Calu3 (cell line): ENCODE data around the gene SPRTN. TPM values are rescaled to one million over a fixed set of nuclear protein-coding genes. Genes with fewer than 3 reads are reported as not detected.

ENCODE experiments used
- BruUV-seq: library from RNA; stranded (reverse); fragments of 400-500 nt; replicated peaks from 2 replicates; lab custom pipeline; 2021; lab: Mats Ljungman, UMichigan
- CTCF ChIA-PET: fragments of 300-600 bp; sonication (Branson Sonifier 250); formaldehyde crosslinking; loops from one replicate; lab custom pipeline; 2022; ENCODE audit warnings: antibody characterized with exemption; lab: Charles Lee
- DNase-seq: peaks from one replicate; pipeline ENCODE4 v3.0.0; 2022
- H3K27ac Mint-ChIP-seq: one replicate; pipeline ENCODE4 v1.8.0; 2022; ENCODE audit warnings: mixed read lengths; ENCODE audit not compliant: unreplicated experiment
- H3K27me3 Mint-ChIP-seq: one replicate; pipeline ENCODE4 v1.8.0; 2022; ENCODE audit warnings: mixed read lengths; ENCODE audit not compliant: unreplicated experiment
- H3K36me3 Mint-ChIP-seq: one replicate; pipeline ENCODE4 v1.8.0; 2022; ENCODE audit warnings: mild to moderate bottlenecking, moderate library complexity, mixed read lengths; ENCODE audit not compliant: insufficient read depth, unreplicated experiment
- H3K4me1 Mint-ChIP-seq: one replicate; pipeline ENCODE4 v1.8.0; 2022; ENCODE audit warnings: mild to moderate bottlenecking, low read depth, mixed read lengths; ENCODE audit not compliant: unreplicated experiment
- H3K4me3 Mint-ChIP-seq: one replicate; pipeline ENCODE4 v1.8.0; 2022; ENCODE audit warnings: mild to moderate bottlenecking, low read depth, moderate library complexity, mixed read lengths; ENCODE audit not compliant: unreplicated experiment
- H3K9me3 Mint-ChIP-seq: one replicate; pipeline ENCODE4 v1.8.0; 2022; ENCODE audit warnings: low read depth, mixed read lengths; ENCODE audit not compliant: unreplicated experiment
- CTCF ChIP-seq: fragments of 200-600 bp; IDR thresholded peaks from one replicate; pipeline ENCODE4 v1.8.0; 2022; ENCODE audit warnings: antibody characterized with exemption; ENCODE audit not compliant: unreplicated experiment
- intact Hi-C: fragments of 100-400 bp; cut with micrococcal nuclease; formaldehyde crosslinking; loops from one replicate; pipeline ENCODE4 v1.10.0; 2022; ENCODE audit not compliant: unreplicated experiment
- total RNA-seq: library from RNA; stranded (reverse); gene quantifications from 2 replicates; pipeline ENCODE4 v1.2.3, GENCODE V29; 2022

Gene SPRTN
- total RNA-seq, 1 experiment from 2014 or later = 17.4 TPM

DNA sequence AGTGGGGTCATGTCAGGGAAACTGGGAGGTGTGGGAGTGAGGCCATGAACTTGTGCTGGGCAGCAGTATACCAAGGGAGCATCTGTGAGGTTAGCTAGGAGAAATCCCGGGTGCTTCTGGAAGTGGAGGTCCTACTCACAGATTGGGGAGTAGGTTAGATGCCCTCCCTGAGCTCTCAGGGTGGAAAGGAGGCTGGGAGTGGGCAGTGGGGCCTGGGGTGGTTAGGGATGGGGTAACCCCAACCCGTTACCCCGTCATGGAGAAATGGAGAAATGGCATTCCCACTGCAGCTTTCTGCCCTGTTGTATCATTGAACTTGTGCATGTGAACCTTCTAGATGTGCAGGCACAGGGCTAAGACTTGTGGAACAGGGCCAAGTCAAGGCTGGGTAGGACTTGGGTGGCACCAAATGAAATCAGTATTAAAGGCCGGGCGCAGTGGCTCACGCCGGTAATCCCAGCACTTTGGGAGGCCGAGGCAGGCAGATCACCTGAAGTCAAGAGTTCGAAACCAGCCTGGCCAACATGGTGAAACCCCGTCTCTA is 27.6 kb upstream of the SPRTN start:
- Mint-ChIP-seq H3K4me1 (no peaks in the 10 kb centered on the region), H3K4me3 (no peak overlapping the region), H3K36me3 (no peaks in the 10 kb centered on the region), H3K27ac (no peak overlapping the region), H3K27me3 (no peaks in the 10 kb centered on the region), H3K9me3 (peaks cover 12% of the 10 kb centered on the region)
- DNase-seq = no peak
- intact Hi-C loops = no loop called here
- BruUV-seq = no TSS peak
- no peak for TF ChIP-seq CTCF
- CTCF ChIA-PET = no interaction called here

GRCh38 chr1:231311720-231312431 is 26.2 kb upstream of the SPRTN start:
- intact Hi-C loops = no loop called here
- Mint-ChIP-seq H3K36me3 (no peaks in the 10 kb centered on the region), H3K27ac (no peak overlapping the region), H3K27me3 (no peaks in the 10 kb centered on the region), H3K4me1 (no peaks in the 10 kb centered on the region), H3K4me3 (no peak overlapping the region), H3K9me3 (peaks cover 14% of the 10 kb centered on the region)
- DNase-seq = no peak
- BruUV-seq = no TSS peak
- no peak for TF ChIP-seq CTCF
- CTCF ChIA-PET = interaction anchor here (0.6 kb wide), 1 partner anchor 1503 kb away, joined by 6 read pairs; no protein-coding TSS in a partner anchor

DNA sequence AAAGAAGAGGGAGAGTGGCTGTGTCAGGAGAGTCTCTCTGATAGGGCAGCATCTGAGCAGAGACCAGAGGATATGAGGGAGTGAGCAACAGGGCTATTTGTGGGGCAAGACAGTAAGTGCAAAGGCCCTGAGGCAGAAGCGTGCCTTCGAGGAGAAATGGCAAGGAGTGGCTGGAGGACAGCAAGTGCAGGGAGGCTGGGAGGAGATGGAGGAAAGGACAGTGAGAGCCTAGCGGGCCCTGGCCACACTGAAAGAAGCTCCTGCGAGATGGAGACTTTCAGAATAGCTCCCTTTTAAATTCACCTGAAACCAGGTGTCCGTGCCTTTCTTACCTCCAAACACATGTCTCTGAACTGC is 25.7 kb upstream of the SPRTN start:
- intact Hi-C loops = no loop called here
- Mint-ChIP-seq H3K9me3 (peaks cover 11% of the 10 kb centered on the region), H3K4me3 (no peak overlapping the region), H3K36me3 (no peaks in the 10 kb centered on the region), H3K4me1 (no peaks in the 10 kb centered on the region), H3K27ac (no peak overlapping the region), H3K27me3 (no peaks in the 10 kb centered on the region)
- no TSS peak for BruUV-seq
- DNase-seq = no peak
- TF ChIP-seq CTCF = no peak
- CTCF ChIA-PET = interaction anchor here (0.6 kb wide), 1 partner anchor 1503 kb away, joined by 6 read pairs; no protein-coding TSS in a partner anchor

GRCh38 chr1:231313661-231314060 is 24.4 kb upstream of the SPRTN start:
- intact Hi-C loops = no loop called here
- no peaks in the 10 kb centered on the region for H3K4me1 Mint-ChIP-seq
- H3K4me3 Mint-ChIP-seq = no peak overlapping the region
- peaks cover 2% of the 10 kb centered on the region for H3K9me3 Mint-ChIP-seq
- CTCF ChIA-PET = interaction anchor here (0.6 to 1.0 kb wide), 3 partner anchors 9 to 855 kb away, joined by 3 to 4 read pairs (median 3); no protein-coding TSS in a partner anchor
- no peaks in the 10 kb centered on the region for H3K27me3 Mint-ChIP-seq
- BruUV-seq = no TSS peak
- no peak for TF ChIP-seq CTCF
- H3K36me3 Mint-ChIP-seq = no peaks in the 10 kb centered on the region
- no peak overlapping the region for H3K27ac Mint-ChIP-seq
- no peak for DNase-seq
